Measurements from ENCODE around the gene MRTFA. TPM values are rescaled to one million over a fixed set of nuclear protein-coding genes. Genes with fewer than 3 reads are reported as not detected.
A peak's percentile ranks its signal among the peaks of the same experiment; 100 is the strongest.

Gene MRTFA
- total RNA-seq, 2 experiments from 2014 or later: 55.3 to 58.9 TPM

GRCh38 chr22:40507491-40507890 lies 129.0 kb downstream of the MRTFA start:
- no peaks in the 10 kb centered on the region for H3K9me3 ChIP-seq (ENCODE audit: control insufficient read depth in 1 of 2, insufficient read depth in 1 of 2, low read length in 2 of 2)
- no peaks in the 10 kb centered on the region for H3K36me3 ChIP-seq (ENCODE audit: insufficient read depth, low read length)
- Mint-ChIP-seq H3K4me3 (no peak overlapping the region), H3K36me3 (ENCODE audit: low read depth) (peaks cover 16% of the 10 kb centered on the region), H3K9me3 (no peaks in the 10 kb centered on the region), H3K4me1 (ENCODE audit: low read depth) (peaks cover 66% of the 10 kb centered on the region), H3K27me3 (no peaks in the 10 kb centered on the region), H3K27ac (no peak overlapping the region)
- ChIA-PET CTCF (no interaction called here), POLR2A (no interaction called here)
- H3K27ac ChIP-seq (ENCODE audit: low read depth in 1 of 2, low read length in 2 of 2): no peak overlapping the region
- ATAC-seq (ENCODE audit: poor library complexity): no peak
- DNase-seq: no peak
- peaks cover 2% of the 10 kb centered on the region for H3K4me1 ChIP-seq (ENCODE audit: insufficient read depth, low read length)
- no peak overlapping the region for H3K4me3 ChIP-seq (ENCODE audit: low read length)
- intact Hi-C loops (cut with DNase I, micrococcal nuclease): no loop called here
- no peak for TF ChIP-seq CTCF (IDR thresholded peaks at IDR 0.05)
- H3K27me3 ChIP-seq (ENCODE audit: control insufficient read depth in 1 of 2, insufficient read depth in 2 of 2, low read length in 2 of 2): no peaks in the 10 kb centered on the region

GRCh38 chr22:40506762-40507161 lies 129.8 kb downstream of the MRTFA start:
- Mint-ChIP-seq H3K9me3 (no peaks in the 10 kb centered on the region), H3K36me3 (ENCODE audit: low read depth) (peaks cover 10% of the 10 kb centered on the region), H3K27ac (no peak overlapping the region), H3K4me1 (ENCODE audit: low read depth) (peaks cover 60% of the 10 kb centered on the region), H3K27me3 (no peaks in the 10 kb centered on the region), H3K4me3 (no peak overlapping the region)
- ATAC-seq (ENCODE audit: poor library complexity): no peak
- peaks cover 2% of the 10 kb centered on the region for H3K4me1 ChIP-seq (ENCODE audit: insufficient read depth, low read length)
- no peak overlapping the region for H3K4me3 ChIP-seq (ENCODE audit: low read length)
- no peak for DNase-seq
- intact Hi-C loops (cut with DNase I, micrococcal nuclease): no loop called here
- no peaks in the 10 kb centered on the region for H3K36me3 ChIP-seq (ENCODE audit: insufficient read depth, low read length)
- TF ChIP-seq CTCF (IDR thresholded peaks at IDR 0.05): no peak
- no peaks in the 10 kb centered on the region for H3K9me3 ChIP-seq (ENCODE audit: control insufficient read depth in 1 of 2, insufficient read depth in 1 of 2, low read length in 2 of 2)
- CTCF ChIA-PET: no interaction called here
- no peaks in the 10 kb centered on the region for H3K27me3 ChIP-seq (ENCODE audit: control insufficient read depth in 1 of 2, insufficient read depth in 2 of 2, low read length in 2 of 2)
- no peak overlapping the region for H3K27ac ChIP-seq (ENCODE audit: low read depth in 1 of 2, low read length in 2 of 2)
- POLR2A ChIA-PET: no interaction called here

- Mint-ChIP-seq H3K27me3 (no peaks in the 10 kb centered on the region), H3K9me3 (no peaks in the 10 kb centered on the region), H3K36me3 (ENCODE audit: low read depth) (peaks cover 6% of the 10 kb centered on the region), H3K4me3 (no peak overlapping the region), H3K4me1 (ENCODE audit: low read depth) (peaks cover 38% of the 10 kb centered on the region), H3K27ac (peak overlapping the region; percentile 15)
- Histone ChIP-seq H3K27ac (ENCODE audit: low read depth in 1 of 2, low read length in 2 of 2) (no peak overlapping the region), H3K27me3 (ENCODE audit: control insufficient read depth in 1 of 2, insufficient read depth in 2 of 2, low read length in 2 of 2) (no peaks in the 10 kb centered on the region), H3K4me3 (ENCODE audit: low read length) (no peak overlapping the region), H3K4me1 (ENCODE audit: insufficient read depth, low read length) (no peaks in the 10 kb centered on the region), H3K36me3 (ENCODE audit: insufficient read depth, low read length) (no peaks in the 10 kb centered on the region), H3K9me3 (ENCODE audit: control insufficient read depth in 1 of 2, insufficient read depth in 1 of 2, low read length in 2 of 2) (no peaks in the 10 kb centered on the region)
- ChIA-PET CTCF (interaction anchor here (0.9 kb wide), 2 partner anchors 20 to 52 kb away, joined by 3 read pairs; no protein-coding TSS in a partner anchor), POLR2A (interaction anchor here (0.9 kb wide), 1 partner anchor 13 kb away, joined by 4 read pairs; no protein-coding TSS in a partner anchor)
- no peak for DNase-seq
- no peak for TF ChIP-seq CTCF (IDR thresholded peaks at IDR 0.05)
- intact Hi-C loops (cut with DNase I, micrococcal nuclease): no loop called here
- no peak for ATAC-seq (ENCODE audit: poor library complexity)
Observed at GRCh38 chr22:40504285-40505249, 132.0 kb downstream of the MRTFA start.

Data from CD4-positive, alpha-beta T cell (primary cell).